K562 (cell line): ENCODE measurements around the gene IL36RN. TPM values are rescaled to one million over a fixed set of nuclear protein-coding genes. Genes with fewer than 3 reads are reported as not detected.
"Not testable (repeated sequence)": the region's sequence is repeated elsewhere in the genome, so short reads cannot be mapped to it uniquely, and the experiment has no call there.

Experiments
- ATAC-seq: fragments of 200-7000 bp; cut with Tn5 transposase; 3 replicates; pipeline ENCODE4 v1.9.1; 2020; ENCODE audit warnings: moderate library complexity
- BruUV-seq: library from RNA; stranded (reverse); fragments of 400-500 nt; replicated peaks from 2 replicates; lab custom pipeline; 2021; lab: Mats Ljungman, UMichigan
- CTCF ChIA-PET: fragments of 300-600 bp; formaldehyde crosslinking; extraction: SDS; loops from one replicate; lab custom pipeline; 2021; ENCODE audit warnings: low intra/inter-chr PET ratio; lab: Yijun Ruan, JAX
- POLR2A ChIA-PET: fragments of 300-600, 350-650 bp; sonication (Branson Sonifier 250); formaldehyde crosslinking; extraction: SDS; loops from one replicate; lab custom pipeline; 2021; ENCODE audit warnings: antibody characterized with exemption, inconsistent platforms; lab: Yijun Ruan, JAX
- DNase-seq, 4 experiments: peaks; one replicate each; pipeline versions ENCODE4 v3.0.0 to v3.0.0-alpha.2; 2011 to 2018; ENCODE audit warnings: low spot score in 3 of 4, mixed read lengths in 3 of 4; ENCODE audit errors: extremely low read depth in 1 of 4
- FAIRE-seq: peaks from 2 replicates; lab custom pipeline; 2011; peaks lifted over from hg19 to GRCh38; lab: Jason Lieb, UNC
- H2AFZ ChIP-seq: 2 replicates; pipeline ENCODE4 v1.6.0; 2011; ENCODE audit warnings: low read depth, low read length, control low read depth, inconsistent platforms
- H3K27ac ChIP-seq: fragments of 200-600 bp; 3 replicates; pipeline ENCODE4 v1.8.0; 2011; ENCODE audit warnings: low read depth, mild to moderate bottlenecking, control low read depth, inconsistent platforms, low read length, moderate library complexity, mixed read lengths; ENCODE audit errors: extremely low read depth
- H3K27me3 ChIP-seq, 2 experiments: fragments of 300-600 bp in 1 of 2; 2 replicates in 1 of 2; 3 replicates in 1 of 2; pipeline versions ENCODE4 v1.6.0 to v1.8.0; 2011; ENCODE audit warnings: inconsistent platforms in 2 of 2, low read length in 2 of 2, mild to moderate bottlenecking in 1 of 2, mixed read lengths in 1 of 2, moderate library complexity in 1 of 2; ENCODE audit not compliant: control insufficient read depth in 2 of 2, insufficient read depth in 2 of 2
- H3K36me3 ChIP-seq: fragments of 300-600 bp; 3 replicates; pipeline ENCODE4 v1.8.0; 2011; ENCODE audit warnings: mild to moderate bottlenecking, low read length, inconsistent platforms; ENCODE audit not compliant: control insufficient read depth, insufficient read depth
- H3K4me1 ChIP-seq, 2 experiments: fragments of 200-600 bp in 1 of 2; replicated peaks in 1 of 2; 2 replicates in 1 of 2; 3 replicates in 1 of 2; pipeline versions ENCODE4 v1.5.1 to v1.8.0; 2011; ENCODE audit warnings: inconsistent platforms in 2 of 2, low read length in 2 of 2, mild to moderate bottlenecking in 1 of 2, mixed read lengths in 1 of 2, moderate library complexity in 1 of 2; ENCODE audit not compliant: control insufficient read depth in 2 of 2, insufficient read depth in 2 of 2
- H3K4me2 ChIP-seq: 2 replicates; pipeline ENCODE4 v1.6.1; 2011; ENCODE audit warnings: low read length, control low read depth, inconsistent platforms, mixed read lengths; ENCODE audit not compliant: insufficient read depth
- H3K4me3 ChIP-seq: fragments of 200-600 bp; sonication (generic), shearing (Covaris generic); 2 replicates; pipeline ENCODE4 v1.5.1; 2016; ENCODE audit warnings: control low read depth, inconsistent platforms
- H3K79me2 ChIP-seq: fragments of 200-600 bp; 3 replicates; pipeline ENCODE4 v1.8.0; 2011; ENCODE audit warnings: low read length, inconsistent platforms; ENCODE audit not compliant: control insufficient read depth, insufficient read depth
- H3K9ac ChIP-seq, 2 experiments: 2 replicates each; pipeline versions ENCODE4 v1.6.0 to v1.6.1; 2011; ENCODE audit warnings: low read depth in 2 of 2, low read length in 2 of 2, control low read depth in 1 of 2, inconsistent platforms in 1 of 2, mild to moderate bottlenecking in 1 of 2, mixed read lengths in 1 of 2; ENCODE audit not compliant: insufficient read depth in 1 of 2
- H3K9me1 ChIP-seq: one replicate; pipeline ENCODE4 v1.6.0; 2011; ENCODE audit warnings: inconsistent platforms, mild to moderate bottlenecking, low read length, moderate library complexity; ENCODE audit not compliant: control insufficient read depth, insufficient read depth
- H3K9me3 ChIP-seq: replicated peaks from 2 replicates; pipeline ENCODE4 v1.5.1; 2011; ENCODE audit warnings: low read depth, low read length, inconsistent platforms; ENCODE audit not compliant: control insufficient read depth, insufficient read depth
- H4K20me1 ChIP-seq: replicated peaks from 2 replicates; pipeline ENCODE4 v1.6.1; 2011; ENCODE audit warnings: low read length, inconsistent platforms, mixed read lengths; ENCODE audit not compliant: control insufficient read depth, insufficient read depth
- C11orf30 ChIP-seq: fragments of 450-650 bp; IDR thresholded peaks from 2 replicates; pipeline ENCODE4 v1.6.1; 2016; ENCODE audit warnings: low read depth, mild to moderate bottlenecking
- MAFG ChIP-seq: fragments of 450-650 bp; conservative IDR thresholded peaks from 2 replicates; pipeline ENCODE4 v1.6.1; 2016; ENCODE audit warnings: missing genetic modification characterization, missing compliant biosample characterization
- NFE2 ChIP-seq: IDR thresholded peaks from 2 replicates; pipeline ENCODE4 v1.6.1; 2014; ENCODE audit warnings: antibody characterized with exemption, low read depth
- SPI1 ChIP-seq: IDR thresholded peaks from 2 replicates; pipeline ENCODE4 v1.6.1; 2011; ENCODE audit warnings: low read depth, low read length, control low read depth, borderline replicate concordance
- TFE3 ChIP-seq: fragments of 450-650 bp; formaldehyde crosslinking; IDR thresholded peaks from 2 replicates; pipeline ENCODE4 v1.4.0; 2020; ENCODE audit warnings: mild to moderate bottlenecking, mixed read lengths
- ZNF316 ChIP-seq: fragments of 450-650 bp; IDR thresholded peaks from 2 replicates; pipeline ENCODE4 v1.6.1; 2016
- ZNF324 ChIP-seq: fragments of 250-450 bp; sonication (Bioruptor Pico); IDR thresholded peaks from 2 replicates; pipeline ENCODE4 v1.4.0; 2020; ENCODE audit warnings: mild to moderate bottlenecking
- WGBS: fragments of 100-300 bp; shearing (Covaris generic); methylation state at CpG from one replicate; pipeline ENCODE4 v1.1.6; 2016; ENCODE audit warnings: low coverage, mixed read lengths; ENCODE audit not compliant: insufficient coverage; ENCODE audit errors: missing lambda C conversion rate; 5-methylcytosine and 5-hydroxymethylcytosine counted together
- in situ Hi-C: fragments of 300-500 bp; cut with MboI; formaldehyde crosslinking; loops from 4 replicates; pipeline ENCODE4 v1.15.0; 2018; ENCODE audit warnings: inconsistent platforms, mixed read lengths
- intact Hi-C: fragments of 100-400 bp; cut with micrococcal nuclease; formaldehyde crosslinking; loops from 2 replicates; pipeline ENCODE4 v1.14.2; 2022
- polyA plus RNA-seq, 8 experiments: library from polyadenylated mRNA; depleted of rRNA in 4 of 8; stranded (reverse) in 5 of 8; unstranded in 3 of 8; fragments of >200 nt; fragmentation: Nextera tagmentation in 2 of 8; fragmentation: Illumina TruSeq in 1 of 8; extraction: Ambion mirVana in 2 of 8; extraction: Trizol in 1 of 8; gene quantifications; 2 replicates each; pipeline versions ENCODE4 v1.2.1 to v1.2.3, GENCODE V29; 2011 to 2014; ENCODE audit warnings: inconsistent platforms in 1 of 8, missing spikeins in 1 of 8
- total RNA-seq, 7 experiments: library from RNA; depleted of rRNA in 6 of 7; stranded (reverse); fragments of >200 nt in 6 of 7; fragmentation: Illumina TruSeq in 2 of 7; extraction: Trizol in 2 of 7; gene quantifications; 2 replicates each; pipeline versions ENCODE4 v1.2.1 to v1.2.3, GENCODE V29; 2011 to 2021; ENCODE audit warnings: low replicate concordance in 1 of 7

Gene IL36RN
- total and polyA plus RNA-seq, 9 of the 15 experiments (the other 6 are each of a cell fraction or from before 2014, with no cell fraction given), result not detected

GRCh38 chr2:113096306-113096705 is 37.3 kb downstream of the IL36RN start:
- intact Hi-C loops, CTCF ChIA-PET: not testable (repeated sequence)

GRCh38 chr2:113096842-113097618 is 38.0 kb downstream of the IL36RN start:
- in situ Hi-C loops, H3K27ac ChIP-seq, FAIRE-seq, BruUV-seq, H3K9me3 ChIP-seq, H3K36me3 ChIP-seq, H2AFZ ChIP-seq, H3K9ac ChIP-seq, H3K79me2 ChIP-seq, H3K4me2 ChIP-seq, H3K9me1 ChIP-seq, DNase-seq, ATAC-seq, H3K4me3 ChIP-seq, H4K20me1 ChIP-seq, CTCF ChIA-PET, intact Hi-C loops, H3K4me1 ChIP-seq: not testable (repeated sequence)
- POLR2A ChIA-PET, result interaction anchor here (0.6 kb wide), 1 partner anchor 71 kb away, joined by 3 read pairs; no protein-coding TSS in a partner anchor
- TF ChIP-seq TFE3 (peak; percentile 59), ZNF324 (peak; percentile 73; the same call in 1 of the 2 replicates), SPI1 (peak; percentile 28; the same call in 1 of the 2 replicates)
- H3K27me3 ChIP-seq, result peaks cover 15 to 31% of the 10 kb centered on the region in 2 experiments
- 0% methylated on average over 2 of the region's 2 CpGs for WGBS

More at GRCh38 chr2:113096306-113096705, 37.3 kb downstream of the IL36RN start:
- peaks cover 15 to 31% of the 10 kb centered on the region in 2 experiments for H3K27me3 ChIP-seq
- H3K4me2 ChIP-seq, BruUV-seq, POLR2A ChIA-PET, ATAC-seq, H3K36me3 ChIP-seq, H2AFZ ChIP-seq, H3K9me1 ChIP-seq, H3K27ac ChIP-seq: not testable (repeated sequence)
- 15% methylated on average over 11 of the region's 14 CpGs for WGBS
- TF ChIP-seq MAFG, result peak; percentile 59
- TF ChIP-seq C11orf30, result 0 out of 2 replicates have a peak, but pooled peaks have one; percentile 32
- TF ChIP-seq ZNF316, result peak; percentile 33; the same call in 1 of the 2 replicates
- 0 out of 2 replicates have a peak, but pooled peaks have one; percentile 16 for TF ChIP-seq NFE2
- TF ChIP-seq, all 486 proteins: peak for 4; not testable (repeated sequence) for 482
- H3K9me3 ChIP-seq, H3K4me1 ChIP-seq, H4K20me1 ChIP-seq, DNase-seq, H3K4me3 ChIP-seq, in situ Hi-C loops, H3K79me2 ChIP-seq, FAIRE-seq, H3K9ac ChIP-seq: not testable (repeated sequence)
